ENCODE data around the gene CAPS. TPM values are rescaled to one million over a fixed set of nuclear protein-coding genes. Genes with fewer than 3 reads are reported as not detected.

CAPS gene
- total RNA-seq, 1 experiment from 2014 or later, result 255 TPM

- Histone ChIP-seq H2AFZ (ENCODE audit: low read length) (no peak overlapping the region), H3K27me3 (ENCODE audit: low read length) (no peaks in the 10 kb centered on the region), H3K4me1 (ENCODE audit: insufficient read depth, low read length) (no peaks in the 10 kb centered on the region), H3K36me3 (ENCODE audit: low read depth, low read length) (peaks cover 63% of the 10 kb centered on the region), H3K4me2 (ENCODE audit: low read length) (no peak overlapping the region), H3K9me3 (ENCODE audit: low read length) (no peaks in the 10 kb centered on the region), H3K27ac (ENCODE audit: low read length) (no peak overlapping the region), H3K9me2 (replicated peaks; ENCODE audit: low read length) (no peaks in the 10 kb centered on the region), H3K9ac (ENCODE audit: low read length) (no peak overlapping the region), H3F3A (ENCODE audit: low read length, unreplicated experiment) (no peaks in the 10 kb centered on the region), H4K20me1 (ENCODE audit: low read length) (no peaks in the 10 kb centered on the region), H3K4me3 (ENCODE audit: low read length) (no peak overlapping the region), H3K79me2 (ENCODE audit: low read length) (peaks cover 15% of the 10 kb centered on the region; the same call in 1 of the 2 replicates)
- BruUV-seq (replicated peaks), result no TSS peak
- TF ChIP-seq EZH2phosphoT487 (IDR thresholded peaks at IDR 0.05; ENCODE audit: borderline replicate concordance, low read length), result no peak
- no peak for TF ChIP-seq CTCF (conservative IDR thresholded peaks at IDR 0.05; ENCODE audit: low read depth, low read length)
- no peak for TF ChIP-seq EZH2 (IDR thresholded peaks at IDR 0.05; ENCODE audit: low read length, unreplicated experiment)
- DNase-seq (no peak), ATAC-seq (no peak)
- ChIA-PET POLR2A (ENCODE audit: unreplicated experiment) (no interaction called here), CTCF (no interaction called here)
- intact Hi-C loops (cut with micrococcal nuclease), result no loop called here
Measured at GRCh38 chr19:5935473-5936291, 21.6 kb downstream of the CAPS start.

- Histone ChIP-seq H3F3A (ENCODE audit: low read length, unreplicated experiment) (no peaks in the 10 kb centered on the region), H3K4me1 (ENCODE audit: insufficient read depth, low read length) (no peaks in the 10 kb centered on the region), H3K9ac (ENCODE audit: low read length) (no peak overlapping the region), H4K20me1 (ENCODE audit: low read length) (no peaks in the 10 kb centered on the region), H3K27me3 (ENCODE audit: low read length) (no peaks in the 10 kb centered on the region), H3K9me2 (replicated peaks; ENCODE audit: low read length) (no peaks in the 10 kb centered on the region), H2AFZ (ENCODE audit: low read length) (no peak overlapping the region), H3K79me2 (ENCODE audit: low read length) (peaks cover 15% of the 10 kb centered on the region; the same call in 1 of the 2 replicates), H3K4me2 (ENCODE audit: low read length) (no peak overlapping the region), H3K27ac (ENCODE audit: low read length) (no peak overlapping the region), H3K9me3 (ENCODE audit: low read length) (no peaks in the 10 kb centered on the region), H3K36me3 (ENCODE audit: low read depth, low read length) (peaks cover 64% of the 10 kb centered on the region), H3K4me3 (ENCODE audit: low read length) (no peak overlapping the region)
- intact Hi-C loops (cut with micrococcal nuclease), result no loop called here
- ChIA-PET POLR2A (ENCODE audit: unreplicated experiment) (no interaction called here), CTCF (no interaction called here)
- no peak for ATAC-seq
- no peak for TF ChIP-seq EZH2 (IDR thresholded peaks at IDR 0.05; ENCODE audit: low read length, unreplicated experiment)
- no peak for TF ChIP-seq EZH2phosphoT487 (IDR thresholded peaks at IDR 0.05; ENCODE audit: borderline replicate concordance, low read length)
- no peak for TF ChIP-seq CTCF (conservative IDR thresholded peaks at IDR 0.05; ENCODE audit: low read depth, low read length)
- DNase-seq, result no peak
- no TSS peak for BruUV-seq (replicated peaks)
Measured at GRCh38 chr19:5936292-5936592, 22.2 kb downstream of the CAPS start.

- Histone ChIP-seq H3K9me2 (replicated peaks; ENCODE audit: low read length) (no peaks in the 10 kb centered on the region), H3K36me3 (ENCODE audit: low read depth, low read length) (peaks cover 61% of the 10 kb centered on the region), H3K9me3 (ENCODE audit: low read length) (no peaks in the 10 kb centered on the region), H3K27me3 (ENCODE audit: low read length) (no peaks in the 10 kb centered on the region), H3K79me2 (ENCODE audit: low read length) (peaks cover 21% of the 10 kb centered on the region; the same call in 1 of the 2 replicates), H2AFZ (ENCODE audit: low read length) (no peak overlapping the region), H3F3A (ENCODE audit: low read length, unreplicated experiment) (no peaks in the 10 kb centered on the region), H3K9ac (ENCODE audit: low read length) (no peak overlapping the region), H3K27ac (ENCODE audit: low read length) (no peak overlapping the region), H3K4me3 (ENCODE audit: low read length) (no peak overlapping the region), H3K4me2 (ENCODE audit: low read length) (no peak overlapping the region), H4K20me1 (ENCODE audit: low read length) (no peaks in the 10 kb centered on the region), H3K4me1 (ENCODE audit: insufficient read depth, low read length) (no peaks in the 10 kb centered on the region)
- TF ChIP-seq EZH2 (IDR thresholded peaks at IDR 0.05; ENCODE audit: low read length, unreplicated experiment) (no peak), EZH2phosphoT487 (IDR thresholded peaks at IDR 0.05; ENCODE audit: borderline replicate concordance, low read length) (no peak), CTCF (conservative IDR thresholded peaks at IDR 0.05; ENCODE audit: low read depth, low read length) (no peak)
- intact Hi-C loops (cut with micrococcal nuclease), result no loop called here
- BruUV-seq (replicated peaks), result no TSS peak
- CTCF ChIA-PET, result no interaction called here
- POLR2A ChIA-PET (ENCODE audit: unreplicated experiment), result interaction anchor here (0.5 kb wide), 1 partner anchor 96 kb away, joined by 3 read pairs; no protein-coding TSS in a partner anchor
- DNase-seq (no peak), ATAC-seq (no peak)
Measured at GRCh38 chr19:5937550-5937949, 23.5 kb downstream of the CAPS start.
